Brain microvascular endothelial cell (primary cell): Measurements from ENCODE around the gene LRRC38.
"Not testable (repeated sequence)": the region's sequence is repeated elsewhere in the genome, so short reads cannot be mapped to it uniquely, and the experiment has no call there.

Source experiments
- DNase-seq: peaks from one replicate; pipeline ENCODE4 v3.0.0-alpha.2; 2020
- H3K27ac ChIP-seq: fragments of 250-450 bp; sonication (Bioruptor Pico); 2 replicates; pipeline ENCODE4 v1.5.1; 2020; ENCODE audit warnings: mild to moderate bottlenecking, moderate library complexity
- H3K27me3 ChIP-seq: fragments of 250-450 bp; sonication (Bioruptor Pico); replicated peaks from 2 replicates; pipeline ENCODE4 v1.5.1; 2020; ENCODE audit warnings: mild to moderate bottlenecking
- H3K36me3 ChIP-seq: fragments of 250-450 bp; sonication (Bioruptor Pico); replicated peaks from 2 replicates; pipeline ENCODE4 v1.5.1; 2020; ENCODE audit warnings: mild to moderate bottlenecking
- H3K4me3 ChIP-seq: 2 replicates; pipeline ENCODE4 v1.5.1; 2011; ENCODE audit warnings: low read depth, mild to moderate bottlenecking, control low read depth, low read length, moderate library complexity
- CTCF ChIP-seq: IDR thresholded peaks from 2 replicates; pipeline ENCODE4 v1.5.1; 2011; ENCODE audit warnings: low read depth, mild to moderate bottlenecking, moderate library complexity, low read length, control low read depth, inconsistent platforms; ENCODE audit errors: missing control alignments
- in situ Hi-C: cut with HindIII; loops from 2 replicates; pipeline ENCODE4 v1.10.0; 2017; ENCODE audit warnings: low sequenced_read_pairs, low pct_ligation_motif_present

Gene LRRC38

GRCh38 chr1:13450204-13450603 lies 63.6 kb downstream of the LRRC38 start:
- in situ Hi-C loops: no loop called here
- no peak for DNase-seq

DNA sequence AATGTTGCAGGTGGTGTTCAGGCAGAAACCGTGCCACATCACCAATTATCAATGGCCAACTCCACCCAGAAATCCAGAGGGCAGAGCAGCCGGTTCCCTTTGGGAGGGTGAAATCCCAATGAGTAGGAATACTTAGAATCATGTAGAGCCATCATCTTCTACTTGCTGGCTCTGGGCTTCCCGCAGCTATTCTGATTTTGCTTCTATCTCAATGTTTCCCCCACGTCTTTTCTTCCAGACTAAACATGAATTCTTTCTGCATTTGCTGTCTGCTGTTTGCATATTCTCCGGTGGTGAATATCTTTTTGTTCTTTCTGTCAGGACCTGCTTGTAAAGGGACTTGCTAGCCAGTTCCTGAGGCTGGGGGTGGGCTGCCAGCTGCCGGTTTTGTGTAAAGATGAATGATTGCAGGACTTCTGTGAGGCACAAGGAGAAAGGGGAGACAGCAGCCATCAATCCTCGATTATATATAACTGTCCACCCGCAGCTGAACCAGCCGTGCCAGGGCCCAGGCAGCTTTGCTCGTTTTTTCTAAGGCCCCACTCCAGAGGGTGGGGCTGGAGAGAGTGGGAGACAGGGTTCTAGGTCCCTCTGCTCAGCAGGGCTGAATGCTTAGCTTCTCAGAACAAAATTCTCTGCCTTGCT lies 70.3 kb downstream of the LRRC38 start:
- TF ChIP-seq CTCF: no peak
- H3K27me3 ChIP-seq: no peaks in the 10 kb centered on the region
- H3K27ac ChIP-seq: no peak overlapping the region
- in situ Hi-C loops: no loop called here
- no peaks in the 10 kb centered on the region for H3K36me3 ChIP-seq
- no peak for DNase-seq
- H3K4me3 ChIP-seq: no peak overlapping the region

More at GRCh38 chr1:13450204-13450603, 63.6 kb downstream of the LRRC38 start:
- TF ChIP-seq CTCF: no peak
- Histone ChIP-seq H3K4me3 (no peak overlapping the region), H3K27ac (no peak overlapping the region), H3K36me3 (no peaks in the 10 kb centered on the region), H3K27me3 (no peaks in the 10 kb centered on the region)

GRCh38 chr1:13439104-13439783 lies 74.6 kb downstream of the LRRC38 start:
- H3K27me3 ChIP-seq, DNase-seq, H3K36me3 ChIP-seq, H3K27ac ChIP-seq, H3K4me3 ChIP-seq, in situ Hi-C loops: not testable (repeated sequence)

- no peak overlapping the region for H3K4me3 ChIP-seq
- DNase-seq: no peak
- H3K36me3 ChIP-seq: no peaks in the 10 kb centered on the region
- no peak overlapping the region for H3K27ac ChIP-seq
- H3K27me3 ChIP-seq: no peaks in the 10 kb centered on the region
- in situ Hi-C loops: no loop called here
- no peak for TF ChIP-seq CTCF
Observed at GRCh38 chr1:13435458-13435857, 78.3 kb downstream of the LRRC38 start.

DNA sequence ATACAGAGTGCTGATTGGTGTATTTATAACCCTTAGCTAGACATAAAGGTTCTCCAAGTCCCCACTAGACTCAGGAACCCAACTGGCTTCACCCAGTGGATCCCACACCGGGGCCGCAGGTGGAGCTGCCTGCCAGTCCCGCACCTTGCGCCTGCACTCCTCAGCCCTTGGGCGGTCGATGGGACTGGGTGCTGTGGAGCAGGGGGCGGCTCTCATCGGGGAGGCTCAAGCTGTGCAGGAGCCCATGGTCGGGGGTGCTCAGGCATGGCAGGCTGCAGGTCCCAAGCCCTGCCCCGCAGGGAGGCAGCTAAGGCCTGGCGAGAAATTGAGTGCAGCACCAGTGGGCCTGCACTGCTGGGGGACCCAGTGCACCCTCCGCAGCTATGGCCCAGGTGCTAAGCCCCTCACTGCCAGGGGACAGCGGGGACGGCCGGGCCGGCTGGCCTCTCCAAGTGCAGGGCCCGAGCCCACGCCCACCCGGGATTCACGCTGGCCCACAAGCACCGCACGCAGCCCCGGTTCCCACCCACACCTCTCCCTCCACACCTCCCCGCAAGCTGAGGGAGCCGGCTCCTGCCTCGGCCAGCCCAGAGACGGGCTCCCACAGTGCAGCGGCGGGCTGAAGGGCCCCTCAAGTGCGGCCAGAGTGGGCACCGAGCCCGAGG lies 80.0 kb downstream of the LRRC38 start:
- DNase-seq, H3K36me3 ChIP-seq, H3K27ac ChIP-seq, in situ Hi-C loops, H3K4me3 ChIP-seq, H3K27me3 ChIP-seq: not testable (repeated sequence)

- DNase-seq: no peak
- TF ChIP-seq CTCF: no peak
- Histone ChIP-seq H3K4me3 (no peak overlapping the region), H3K27ac (no peak overlapping the region), H3K27me3 (no peaks in the 10 kb centered on the region), H3K36me3 (no peaks in the 10 kb centered on the region)
- in situ Hi-C loops: no loop called here
Observed at GRCh38 chr1:13432251-13432650, 81.6 kb downstream of the LRRC38 start.
